Astrocyte (in vitro differentiated cells and primary cell): ENCODE results near the gene TMEM154. TPM values are rescaled to one million over a fixed set of nuclear protein-coding genes. Genes with fewer than 3 reads are reported as not detected.

Experiments used
- DNase-seq: peaks from one replicate; pipeline ENCODE4 v3.0.0-alpha.2; 2010; ENCODE audit warnings: low read depth
- FAIRE-seq: peaks from 2 replicates; lab custom pipeline; 2011; peaks lifted over from hg19 to GRCh38; lab: Jason Lieb, UNC
- H2AFZ ChIP-seq: 2 replicates; pipeline ENCODE4 v1.6.0; 2012; ENCODE audit warnings: low read depth, low read length, inconsistent platforms
- H3K27ac ChIP-seq: 2 replicates; pipeline ENCODE4 v1.5.1; 2011; ENCODE audit warnings: low read depth, low read length, inconsistent platforms
- H3K27me3 ChIP-seq: 2 replicates; pipeline ENCODE4 v1.6.0; 2011; ENCODE audit warnings: low read length, inconsistent platforms; ENCODE audit not compliant: insufficient read depth
- H3K36me3 ChIP-seq: 2 replicates; pipeline ENCODE4 v1.5.1; 2011; ENCODE audit warnings: low read length, inconsistent platforms; ENCODE audit not compliant: insufficient read depth
- H3K4me1 ChIP-seq: 2 replicates; pipeline ENCODE4 v1.5.1; 2011; ENCODE audit warnings: low read length, inconsistent platforms; ENCODE audit not compliant: insufficient read depth
- H3K4me2 ChIP-seq: 2 replicates; pipeline ENCODE4 v1.6.0; 2012; ENCODE audit warnings: low read length, inconsistent platforms
- H3K4me3 ChIP-seq: 2 replicates; pipeline ENCODE4 v1.5.1; 2011; ENCODE audit warnings: low read depth, mild to moderate bottlenecking, low read length, inconsistent platforms; ENCODE audit not compliant: insufficient read depth
- H3K79me2 ChIP-seq: 2 replicates; pipeline ENCODE4 v1.6.0; 2012; ENCODE audit warnings: mild to moderate bottlenecking, low read length, inconsistent platforms; ENCODE audit not compliant: insufficient read depth
- H3K9ac ChIP-seq: 2 replicates; pipeline ENCODE4 v1.6.0; 2012; ENCODE audit warnings: mild to moderate bottlenecking, low read length, inconsistent platforms
- H3K9me3 ChIP-seq: 2 replicates; pipeline ENCODE4 v1.5.1; 2012; ENCODE audit warnings: low read depth, mild to moderate bottlenecking, low read length, inconsistent platforms; ENCODE audit not compliant: insufficient read depth
- H4K20me1 ChIP-seq: 2 replicates; pipeline ENCODE4 v1.6.0; 2012; ENCODE audit warnings: low read length, inconsistent platforms; ENCODE audit not compliant: insufficient read depth
- H3K27ac Mint-ChIP-seq: one replicate; pipeline ENCODE4 v1.8.0; 2021; ENCODE audit warnings: mild to moderate bottlenecking, mixed read lengths; ENCODE audit not compliant: unreplicated experiment
- H3K27me3 Mint-ChIP-seq: one replicate; pipeline ENCODE4 v1.8.0; 2021; ENCODE audit warnings: low read depth, mixed read lengths; ENCODE audit not compliant: unreplicated experiment
- H3K36me3 Mint-ChIP-seq: one replicate; pipeline ENCODE4 v1.8.0; 2021; ENCODE audit warnings: low read depth, mixed read lengths; ENCODE audit not compliant: unreplicated experiment
- H3K4me1 Mint-ChIP-seq: one replicate; pipeline ENCODE4 v1.8.0; 2021; ENCODE audit warnings: low read depth, mixed read lengths; ENCODE audit not compliant: unreplicated experiment
- H3K4me3 Mint-ChIP-seq: one replicate; pipeline ENCODE4 v1.8.0; 2021; ENCODE audit warnings: mild to moderate bottlenecking, moderate library complexity, mixed read lengths; ENCODE audit not compliant: unreplicated experiment
- H3K9me3 Mint-ChIP-seq: one replicate; pipeline ENCODE4 v1.8.0; 2021; ENCODE audit warnings: mild to moderate bottlenecking, mixed read lengths; ENCODE audit not compliant: unreplicated experiment
- CTCF ChIP-seq: IDR thresholded peaks from 2 replicates; pipeline ENCODE4 v1.5.1; 2011; ENCODE audit warnings: low read depth, mild to moderate bottlenecking, inconsistent platforms, low read length, moderate library complexity; ENCODE audit not compliant: insufficient read depth
- EZH2 ChIP-seq: IDR thresholded peaks from 2 replicates; pipeline ENCODE4 v1.6.1; 2012; ENCODE audit warnings: mild to moderate bottlenecking, low read length, inconsistent platforms; ENCODE audit not compliant: insufficient read depth
- total RNA-seq: library from RNA; stranded (reverse); gene quantifications from 2 replicates; pipeline ENCODE4 v1.2.1, GENCODE V29; 2021

Gene TMEM154
- total RNA-seq, 1 donor from 2014 or later, result 13.2 TPM

- no peaks in the 10 kb centered on the region for H3K9me3 ChIP-seq
- H3K9me3 Mint-ChIP-seq, result peaks cover 13% of the 10 kb centered on the region
- H3K79me2 ChIP-seq, result no peaks in the 10 kb centered on the region
- H3K27me3 ChIP-seq, result no peaks in the 10 kb centered on the region
- H3K4me1 Mint-ChIP-seq, result peaks cover 6% of the 10 kb centered on the region
- TF ChIP-seq CTCF (no peak), EZH2 (no peak)
- H3K36me3 ChIP-seq, result peaks cover 2% of the 10 kb centered on the region
- H3K27me3 Mint-ChIP-seq, result no peaks in the 10 kb centered on the region
- no peak overlapping the region for H3K27ac ChIP-seq
- FAIRE-seq, result no peak
- H3K4me2 ChIP-seq, result no peak overlapping the region
- peaks cover 4% of the 10 kb centered on the region for H3K4me1 ChIP-seq
- no peak for DNase-seq
- H3K9ac ChIP-seq, result no peak overlapping the region
- peaks cover 27% of the 10 kb centered on the region for H3K36me3 Mint-ChIP-seq
- H4K20me1 ChIP-seq, result no peaks in the 10 kb centered on the region
- H2AFZ ChIP-seq, result no peak overlapping the region
- no peak overlapping the region for H3K4me3 ChIP-seq
- H3K4me3 Mint-ChIP-seq, result no peak overlapping the region
- H3K27ac Mint-ChIP-seq, result no peak overlapping the region
Measured at GRCh38 chr4:152652102-152652501, 27.7 kb downstream of the TMEM154 start.

GRCh38 chr4:152651473-152652060 is 28.2 kb downstream of the TMEM154 start:
- H3K36me3 Mint-ChIP-seq, result peaks cover 27% of the 10 kb centered on the region
- Histone ChIP-seq H3K4me2 (no peak overlapping the region), H3K9me3 (no peaks in the 10 kb centered on the region), H3K27ac (no peak overlapping the region), H4K20me1 (no peaks in the 10 kb centered on the region), H3K79me2 (no peaks in the 10 kb centered on the region), H3K36me3 (peaks cover 2% of the 10 kb centered on the region), H3K9ac (no peak overlapping the region), H3K27me3 (no peaks in the 10 kb centered on the region), H3K4me3 (no peak overlapping the region), H2AFZ (no peak overlapping the region), H3K4me1 (peaks cover 4% of the 10 kb centered on the region)
- H3K4me3 Mint-ChIP-seq, result no peak overlapping the region
- TF ChIP-seq CTCF, result no peak
- no peak for TF ChIP-seq EZH2
- FAIRE-seq (no peak), DNase-seq (no peak)
- H3K27me3 Mint-ChIP-seq, result no peaks in the 10 kb centered on the region
- H3K4me1 Mint-ChIP-seq, result peaks cover 6% of the 10 kb centered on the region
- no peak overlapping the region for H3K27ac Mint-ChIP-seq
- H3K9me3 Mint-ChIP-seq, result peaks cover 9% of the 10 kb centered on the region

- Histone ChIP-seq H3K79me2 (no peaks in the 10 kb centered on the region), H2AFZ (no peak overlapping the region), H3K9ac (no peak overlapping the region), H3K4me1 (peaks cover 4% of the 10 kb centered on the region), H3K27ac (no peak overlapping the region), H3K36me3 (peaks cover 2% of the 10 kb centered on the region), H3K4me3 (no peak overlapping the region), H3K27me3 (no peaks in the 10 kb centered on the region), H4K20me1 (no peaks in the 10 kb centered on the region), H3K4me2 (no peak overlapping the region), H3K9me3 (no peaks in the 10 kb centered on the region)
- Mint-ChIP-seq H3K4me1 (peaks cover 6% of the 10 kb centered on the region), H3K4me3 (no peak overlapping the region), H3K27ac (peak overlapping the region; percentile 26), H3K27me3 (no peaks in the 10 kb centered on the region), H3K36me3 (peaks cover 12% of the 10 kb centered on the region), H3K9me3 (peaks cover 2% of the 10 kb centered on the region)
- no peak for TF ChIP-seq CTCF
- no peak for TF ChIP-seq EZH2
- DNase-seq (no peak), FAIRE-seq (no peak)
Measured at GRCh38 chr4:152646221-152646620, 33.6 kb downstream of the TMEM154 start.
